Suprapubic skin (tissue), 4 donors: ENCODE measurements around the gene EYS. TPM values are rescaled to one million over a fixed set of nuclear protein-coding genes. Genes with fewer than 3 reads are reported as not detected.

Experiments used
- DNase-seq, 2 donors: peaks; one replicate each; pipeline ENCODE4 v3.0.0-alpha.2; 2019; ENCODE audit warnings: low spot score in 2 of 2
- H3K27ac ChIP-seq: fragments of 200-600 bp; sonication (generic); one replicate; pipeline ENCODE4 v1.5.1; 2019
- H3K27me3 ChIP-seq: fragments of 200-600 bp; sonication (generic); one replicate; pipeline ENCODE4 v1.5.1; 2019
- H3K36me3 ChIP-seq: fragments of 200-600 bp; sonication (generic); one replicate; pipeline ENCODE4 v1.5.1; 2019
- H3K4me1 ChIP-seq: fragments of 200-600 bp; sonication (generic); one replicate; pipeline ENCODE4 v1.5.1; 2019
- H3K4me3 ChIP-seq: fragments of 200-600 bp; sonication (generic); one replicate; pipeline ENCODE4 v1.5.1; 2019; ENCODE audit warnings: mild to moderate bottlenecking
- H3K9me3 ChIP-seq: fragments of 200-600 bp; sonication (generic); one replicate; pipeline ENCODE4 v1.5.1; 2019
- EP300 ChIP-seq: sonication (generic); formaldehyde crosslinking; IDR thresholded peaks from one replicate; pipeline ENCODE4 v1.6.1; 2017; ENCODE audit warnings: antibody characterized with exemption
- POLR2A ChIP-seq, 2 donors: fragments of 450-650 bp; IDR thresholded peaks; one replicate each; pipeline ENCODE4 v1.6.1; 2017; ENCODE audit warnings: antibody characterized with exemption in 2 of 2, mild to moderate bottlenecking in 2 of 2, moderate library complexity in 2 of 2
- POLR2AphosphoS5 ChIP-seq, 3 donors: sonication (generic); formaldehyde crosslinking; IDR thresholded peaks; one replicate each; pipeline ENCODE4 v1.6.1; 2017; ENCODE audit warnings: antibody characterized with exemption in 3 of 3
- WGBS: methylation state at CpG from one replicate; pipeline ENCODE4 v1.1.5; 2018; 5-methylcytosine and 5-hydroxymethylcytosine counted together
- total RNA-seq, 4 donors: library from RNA; depleted of rRNA; stranded (reverse); fragments of >200 nt; gene quantifications; one replicate each; pipeline ENCODE4 v1.1.0, GENCODE V29; 2016
- TF ChIP-seq, protein P1 (sequence below), 2 donors: fragments of 200-600 bp in 1 of 2; fragments of 450-650 bp in 1 of 2; sonication (generic) in 1 of 2; IDR thresholded peaks; one replicate each; pipeline ENCODE4 v1.5.1; 2016 to 2019; ENCODE audit warnings: antibody characterized with exemption in 2 of 2, mild to moderate bottlenecking in 1 of 2, moderate library complexity in 1 of 2

EYS gene
- total RNA-seq, 4 donors from 2014 or later: not detected

DNA sequence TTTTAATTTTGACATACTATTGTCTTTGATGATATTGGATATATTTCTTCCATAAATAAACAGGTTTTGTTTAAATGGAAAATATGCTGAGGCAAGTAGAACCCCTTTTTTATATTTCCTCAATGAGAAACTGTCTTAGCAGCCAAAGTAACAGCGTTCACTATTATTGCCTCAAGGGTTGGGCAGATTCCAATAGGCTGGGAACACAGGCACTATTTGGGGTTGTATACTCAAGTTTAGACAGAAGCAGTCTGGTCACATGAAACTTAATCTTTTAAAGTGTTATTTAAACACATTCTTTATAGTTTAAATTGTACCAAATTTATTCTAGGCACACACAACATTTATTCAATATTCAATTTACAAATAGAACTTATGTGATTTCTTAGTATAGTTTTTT lies 520.2 kb downstream of the EYS start:
- Histone ChIP-seq H3K4me3 (no peak overlapping the region), H3K9me3 (no peaks in the 10 kb centered on the region), H3K27me3 (no peaks in the 10 kb centered on the region), H3K27ac (no peak overlapping the region), H3K4me1 (no peaks in the 10 kb centered on the region), H3K36me3 (no peaks in the 10 kb centered on the region)
- 47% methylated on average over 1 of the region's 1 CpG for WGBS
- TF ChIP-seq POLR2AphosphoS5 (IDR thresholded peaks at IDR 0.05) (no peak), EP300 (no peak), POLR2A (IDR thresholded peaks at IDR 0.05) (no peak)
- TF ChIP-seq, protein P1, sequence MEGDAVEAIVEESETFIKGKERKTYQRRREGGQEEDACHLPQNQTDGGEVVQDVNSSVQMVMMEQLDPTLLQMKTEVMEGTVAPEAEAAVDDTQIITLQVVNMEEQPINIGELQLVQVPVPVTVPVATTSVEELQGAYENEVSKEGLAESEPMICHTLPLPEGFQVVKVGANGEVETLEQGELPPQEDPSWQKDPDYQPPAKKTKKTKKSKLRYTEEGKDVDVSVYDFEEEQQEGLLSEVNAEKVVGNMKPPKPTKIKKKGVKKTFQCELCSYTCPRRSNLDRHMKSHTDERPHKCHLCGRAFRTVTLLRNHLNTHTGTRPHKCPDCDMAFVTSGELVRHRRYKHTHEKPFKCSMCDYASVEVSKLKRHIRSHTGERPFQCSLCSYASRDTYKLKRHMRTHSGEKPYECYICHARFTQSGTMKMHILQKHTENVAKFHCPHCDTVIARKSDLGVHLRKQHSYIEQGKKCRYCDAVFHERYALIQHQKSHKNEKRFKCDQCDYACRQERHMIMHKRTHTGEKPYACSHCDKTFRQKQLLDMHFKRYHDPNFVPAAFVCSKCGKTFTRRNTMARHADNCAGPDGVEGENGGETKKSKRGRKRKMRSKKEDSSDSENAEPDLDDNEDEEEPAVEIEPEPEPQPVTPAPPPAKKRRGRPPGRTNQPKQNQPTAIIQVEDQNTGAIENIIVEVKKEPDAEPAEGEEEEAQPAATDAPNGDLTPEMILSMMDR (IDR thresholded peaks at IDR 0.05): no peak
- DNase-seq: no peak

- no peak for DNase-seq
- 75% methylated on average over 2 of the region's 2 CpGs for WGBS
- no peak for TF ChIP-seq POLR2AphosphoS5 (IDR thresholded peaks at IDR 0.05)
- no peak for TF ChIP-seq POLR2A (IDR thresholded peaks at IDR 0.05)
- no peak for TF ChIP-seq EP300
- Histone ChIP-seq H3K27ac (no peak overlapping the region), H3K27me3 (no peaks in the 10 kb centered on the region), H3K4me3 (no peak overlapping the region), H3K36me3 (no peaks in the 10 kb centered on the region), H3K4me1 (no peaks in the 10 kb centered on the region), H3K9me3 (no peaks in the 10 kb centered on the region)
Measured at GRCh38 chr6:65182681-65183080, 524.3 kb downstream of the EYS start.

DNA sequence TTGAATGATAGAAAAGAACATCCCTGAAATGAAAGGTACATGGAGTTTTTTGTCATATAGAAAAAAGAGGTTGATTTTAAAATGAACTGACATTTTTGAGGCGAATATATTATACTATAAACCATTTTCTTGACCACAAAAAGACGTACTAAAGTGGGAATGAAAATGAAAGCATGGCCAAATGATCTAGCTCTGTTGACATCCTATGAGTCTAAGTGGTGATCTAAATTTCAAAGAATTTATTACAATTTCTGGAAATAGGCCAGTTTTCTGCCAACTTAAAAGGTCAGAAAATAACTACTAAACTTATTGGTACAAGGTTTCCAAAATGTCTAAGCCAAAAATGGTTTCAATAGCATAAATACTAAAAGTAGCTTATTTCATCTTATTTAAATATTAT lies 536.8 kb downstream of the EYS start:
- no peak overlapping the region for H3K4me3 ChIP-seq
- H3K4me1 ChIP-seq: no peaks in the 10 kb centered on the region
- no peaks in the 10 kb centered on the region for H3K9me3 ChIP-seq
- DNase-seq: no peak
- TF ChIP-seq POLR2A (IDR thresholded peaks at IDR 0.05) (no peak), EP300 (no peak), POLR2AphosphoS5 (IDR thresholded peaks at IDR 0.05) (no peak)
- TF ChIP-seq, protein P1 (IDR thresholded peaks at IDR 0.05): no peak
- no peak overlapping the region for H3K27ac ChIP-seq
- no peaks in the 10 kb centered on the region for H3K27me3 ChIP-seq
- 63% methylated on average over 2 of the region's 2 CpGs for WGBS
- H3K36me3 ChIP-seq: no peaks in the 10 kb centered on the region

DNA sequence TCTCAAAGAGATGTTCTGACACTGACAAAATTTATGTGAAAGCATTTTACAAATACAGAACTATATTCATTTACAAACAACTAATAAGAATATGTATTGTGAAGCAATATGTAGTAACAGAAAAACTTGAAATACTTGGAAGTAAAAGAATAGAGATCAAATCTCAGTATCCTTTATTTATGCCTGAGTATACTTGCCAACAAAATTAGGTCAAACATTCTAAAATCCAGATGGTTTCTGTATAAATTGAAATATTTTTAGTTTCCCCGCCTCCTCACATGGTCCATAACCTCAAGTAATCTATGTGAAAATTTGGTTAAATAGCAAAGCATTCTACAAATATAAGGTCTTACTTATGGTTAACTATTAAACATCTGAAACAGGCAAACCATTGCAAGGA lies 545.4 kb downstream of the EYS start:
- DNase-seq: no peak
- TF ChIP-seq, protein P1 (IDR thresholded peaks at IDR 0.05): no peak
- TF ChIP-seq POLR2AphosphoS5 (IDR thresholded peaks at IDR 0.05): no peak
- no peak for TF ChIP-seq POLR2A (IDR thresholded peaks at IDR 0.05)
- WGBS: 58% methylated on average over 1 of the region's 1 CpG

GRCh38 chr6:65157025-65157424 lies 550.0 kb downstream of the EYS start:
- WGBS: 60% methylated on average over 3 of the region's 3 CpGs
- Histone ChIP-seq H3K27me3 (no peaks in the 10 kb centered on the region), H3K27ac (no peak overlapping the region), H3K36me3 (no peaks in the 10 kb centered on the region), H3K9me3 (no peaks in the 10 kb centered on the region), H3K4me1 (no peaks in the 10 kb centered on the region), H3K4me3 (no peak overlapping the region)
- DNase-seq: no peak
- TF ChIP-seq POLR2A (IDR thresholded peaks at IDR 0.05): no peak
- no peak for TF ChIP-seq EP300
- TF ChIP-seq POLR2AphosphoS5 (IDR thresholded peaks at IDR 0.05): no peak
- TF ChIP-seq, protein P1 (IDR thresholded peaks at IDR 0.05): no peak

More for the DNA sequence above, 545.4 kb downstream of the EYS start:
- no peak overlapping the region for H3K4me3 ChIP-seq
- H3K9me3 ChIP-seq: no peaks in the 10 kb centered on the region
- no peaks in the 10 kb centered on the region for H3K36me3 ChIP-seq
- H3K4me1 ChIP-seq: no peaks in the 10 kb centered on the region
- no peak overlapping the region for H3K27ac ChIP-seq
- no peaks in the 10 kb centered on the region for H3K27me3 ChIP-seq

GRCh38 chr6:65155083-65155482 lies 551.9 kb downstream of the EYS start:
- Histone ChIP-seq H3K9me3 (no peaks in the 10 kb centered on the region), H3K4me3 (no peak overlapping the region), H3K27me3 (no peaks in the 10 kb centered on the region), H3K36me3 (no peaks in the 10 kb centered on the region), H3K4me1 (no peaks in the 10 kb centered on the region), H3K27ac (no peak overlapping the region)
- no peak for DNase-seq
- TF ChIP-seq, protein P1 (IDR thresholded peaks at IDR 0.05): no peak
- no peak for TF ChIP-seq POLR2A (IDR thresholded peaks at IDR 0.05)
- TF ChIP-seq EP300: no peak
- no peak for TF ChIP-seq POLR2AphosphoS5 (IDR thresholded peaks at IDR 0.05)
- 69% methylated on average over 1 of the region's 1 CpG for WGBS
